ENCODE data around the gene ABTB1.

ABTB1 gene

DNA sequence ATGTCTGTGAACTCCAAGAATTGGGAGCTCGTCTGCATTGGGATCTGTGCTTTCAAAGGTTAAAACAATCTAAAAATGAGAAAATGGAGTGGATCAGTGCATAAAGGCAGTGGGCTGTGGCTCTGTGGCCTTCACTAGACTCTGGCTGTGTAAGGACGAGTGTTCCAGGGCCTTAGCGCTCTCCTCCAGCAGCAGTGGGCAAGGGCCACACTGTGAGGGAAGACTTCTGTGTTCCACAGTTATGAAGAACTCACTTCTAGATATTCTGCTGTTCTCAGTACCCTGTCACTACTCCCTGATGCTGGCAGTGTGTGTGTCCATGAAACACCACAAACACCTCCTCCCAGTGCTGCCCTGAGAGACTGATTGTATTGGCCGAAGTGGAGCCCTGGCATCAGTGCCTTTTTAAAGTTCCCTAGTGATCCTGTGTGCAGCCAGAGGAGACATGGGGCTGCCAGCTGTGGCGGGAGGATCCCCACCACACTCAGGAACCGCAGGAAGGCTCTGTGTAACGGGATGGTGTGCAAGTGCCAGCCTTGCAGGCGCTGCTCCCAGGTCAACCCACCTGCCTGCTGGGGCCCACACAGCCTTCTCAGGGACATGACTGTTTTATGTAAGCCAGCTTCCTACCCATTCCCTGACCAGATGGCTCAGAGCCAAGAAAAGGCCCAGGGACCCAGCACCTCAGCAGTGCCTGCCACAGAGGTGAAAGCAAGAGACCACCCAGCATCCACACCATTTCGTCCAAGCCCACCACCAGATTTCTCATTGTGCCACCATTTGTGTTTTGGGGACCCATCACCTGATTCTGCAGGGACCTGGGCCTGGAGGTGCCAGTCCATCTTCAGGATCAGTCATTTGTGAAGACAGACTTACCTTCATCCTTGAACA is 40.4 kb downstream of the ABTB1 start:
- H3K9me3 ChIP-seq (replicated peaks in 1 of 2; ENCODE audit: control insufficient read depth in 2 of 2, insufficient read depth in 1 of 2, low read depth in 1 of 2, low read length in 2 of 2): no peaks in the 10 kb centered on the region
- H3K79me1 ChIP-seq (ENCODE audit: low read depth, low read length): no peaks in the 10 kb centered on the region
- peak overlapping the region; percentile 69 for H2AK5ac ChIP-seq (ENCODE audit: low read depth, low read length)
- H3K27ac ChIP-seq (replicated peaks; ENCODE audit: low read length): no peak overlapping the region
- peak overlapping the region; percentile 32 for H2BK15ac ChIP-seq (ENCODE audit: low read length)
- no peak overlapping the region for H3K14ac ChIP-seq (ENCODE audit: low read length)
- no peak overlapping the region for H3K23ac ChIP-seq (ENCODE audit: low read depth, low read length, poor library complexity)
- WGBS, 2 donors (ENCODE audit: extremely low coverage in 2 of 2, insufficient read length in 2 of 2, insufficient replicate concordance in 1 of 2): no CpG with 5 or more reads among the region's 9 CpGs
- no peak overlapping the region for H3K4me3 ChIP-seq (ENCODE audit: low read length in 2 of 2)
- peaks cover 2 to 12% of the 10 kb centered on the region in 2 donors for H3K4me1 ChIP-seq (ENCODE audit: control insufficient read depth in 2 of 2, insufficient read depth in 1 of 2, low read depth in 1 of 2, low read length in 2 of 2)
- H4K8ac ChIP-seq (ENCODE audit: low read depth, low read length): no peak overlapping the region
- H3K9ac ChIP-seq (ENCODE audit: low read depth, low read length, poor library complexity): no peak overlapping the region
- DNase-seq (ENCODE audit: low spot score): no peak
- H3K4ac ChIP-seq (ENCODE audit: low read length): no peak overlapping the region
- peak overlapping the region; percentile 4 for H2BK5ac ChIP-seq (ENCODE audit: low read length)
- no peak overlapping the region for H4K91ac ChIP-seq (ENCODE audit: low read depth, low read length, poor library complexity)
- peaks cover 0 to 14% (median 0%) of the 10 kb centered on the region in 3 experiments for H3K27me3 ChIP-seq (ENCODE audit: control insufficient read depth in 3 of 3, insufficient read depth in 3 of 3, low read depth in 1 of 3, low read length in 3 of 3)
- no peak overlapping the region for H3K4me2 ChIP-seq (ENCODE audit: insufficient read depth, low read length, poor library complexity, severe bottlenecking)
- peak overlapping the region; percentile 25 for H2BK12ac ChIP-seq (ENCODE audit: low read length)
- no peaks in the 10 kb centered on the region for H3K36me3 ChIP-seq (replicated peaks in 1 of 2; ENCODE audit: control insufficient read depth in 2 of 2, insufficient read depth in 2 of 2, low read length in 2 of 2)
- peak overlapping the region; percentile 46 for H3K18ac ChIP-seq (ENCODE audit: low read length)
- H2BK120ac ChIP-seq (ENCODE audit: low read depth, low read length): no peak overlapping the region
- no peak overlapping the region for H2AFZ ChIP-seq (ENCODE audit: low read length)

DNA sequence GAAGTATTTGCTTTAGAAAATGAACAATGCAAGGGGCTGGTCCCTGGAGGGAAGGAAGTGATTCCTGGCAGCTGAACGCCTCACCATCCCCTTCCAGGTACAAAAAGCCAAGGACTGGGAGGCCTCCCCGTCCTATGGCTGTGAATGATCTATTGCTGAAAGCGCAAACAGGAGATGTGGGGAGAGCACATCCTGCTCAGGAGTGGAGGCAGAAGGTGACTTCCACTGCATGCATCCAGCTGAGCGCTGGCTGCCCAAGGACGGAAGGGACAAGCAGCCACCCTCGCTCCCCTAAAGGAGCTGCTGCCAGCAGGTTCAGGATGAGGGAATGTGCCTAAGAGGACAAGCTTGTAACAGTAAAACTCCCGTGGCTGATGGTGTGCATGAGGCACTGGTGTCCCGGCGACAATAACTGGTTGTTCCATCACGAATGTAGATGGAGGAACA is 41.4 kb downstream of the ABTB1 start:
- peak overlapping the region; percentile 80 for H2AFZ ChIP-seq (ENCODE audit: low read length)
- H3K9me3 ChIP-seq (replicated peaks in 1 of 2; ENCODE audit: control insufficient read depth in 2 of 2, insufficient read depth in 1 of 2, low read depth in 1 of 2, low read length in 2 of 2): no peaks in the 10 kb centered on the region
- H3K14ac ChIP-seq (ENCODE audit: low read length): no peak overlapping the region
- peak overlapping the region; percentile 14 for H2BK12ac ChIP-seq (ENCODE audit: low read length)
- no peak overlapping the region for H3K4me2 ChIP-seq (ENCODE audit: insufficient read depth, low read length, poor library complexity, severe bottlenecking)
- H3K36me3 ChIP-seq (replicated peaks in 1 of 2; ENCODE audit: control insufficient read depth in 2 of 2, insufficient read depth in 2 of 2, low read length in 2 of 2): no peaks in the 10 kb centered on the region
- no peaks in the 10 kb centered on the region for H3K79me1 ChIP-seq (ENCODE audit: low read depth, low read length)
- no peak overlapping the region for H3K23ac ChIP-seq (ENCODE audit: low read depth, low read length, poor library complexity)
- H2BK120ac ChIP-seq (ENCODE audit: low read depth, low read length): no peak overlapping the region
- no peak overlapping the region for H3K4ac ChIP-seq (ENCODE audit: low read length)
- no CpG with 5 or more reads among the region's 10 CpGs for WGBS, 2 donors (ENCODE audit: extremely low coverage in 2 of 2, insufficient read length in 2 of 2, insufficient replicate concordance in 1 of 2)
- no peak for DNase-seq (ENCODE audit: low spot score)
- no peak overlapping the region for H3K9ac ChIP-seq (ENCODE audit: low read depth, low read length, poor library complexity)
- no peak overlapping the region for H4K8ac ChIP-seq (ENCODE audit: low read depth, low read length)
- peak overlapping the region; percentile 35 for H3K27ac ChIP-seq (replicated peaks; ENCODE audit: low read length)
- H2AK5ac ChIP-seq (ENCODE audit: low read depth, low read length): no peak overlapping the region
- no peak overlapping the region for H4K91ac ChIP-seq (ENCODE audit: low read depth, low read length, poor library complexity)
- H3K27me3 ChIP-seq (ENCODE audit: control insufficient read depth in 3 of 3, insufficient read depth in 3 of 3, low read depth in 1 of 3, low read length in 3 of 3): peaks cover 0 to 20% (median 0%) of the 10 kb centered on the region in 3 experiments
- no peak overlapping the region for H2BK5ac ChIP-seq (ENCODE audit: low read length)
- peak overlapping the region; percentile 29 for H3K18ac ChIP-seq (ENCODE audit: low read length)
- peaks cover 2 to 13% of the 10 kb centered on the region in 2 donors for H3K4me1 ChIP-seq (ENCODE audit: control insufficient read depth in 2 of 2, insufficient read depth in 1 of 2, low read depth in 1 of 2, low read length in 2 of 2)
- H2BK15ac ChIP-seq (ENCODE audit: low read length): peak overlapping the region; percentile 8
- H3K4me3 ChIP-seq (ENCODE audit: low read length in 2 of 2): peak overlapping the region in 1 of 2 donors; percentile 27

DNA sequence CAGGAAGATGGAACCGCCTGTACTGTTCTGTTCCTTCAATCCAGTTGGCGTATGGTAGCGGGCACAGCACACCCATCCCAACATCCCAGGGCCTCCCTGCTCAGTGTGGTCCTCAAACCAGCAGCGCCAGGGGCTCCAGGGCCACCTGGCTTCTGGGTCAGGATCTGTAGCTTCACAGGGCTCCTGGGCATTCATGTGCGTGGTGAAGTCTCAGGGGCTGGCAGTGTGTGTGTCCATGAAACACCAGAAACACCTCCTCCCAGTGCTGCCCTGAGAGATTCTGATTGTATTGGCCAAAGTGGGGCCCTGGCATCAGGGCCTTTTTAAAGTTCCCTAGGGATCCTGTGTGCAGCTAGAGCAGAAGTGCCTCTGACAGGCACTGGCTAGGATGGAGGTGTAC is 42.1 kb downstream of the ABTB1 start:
- H3K27ac ChIP-seq (replicated peaks; ENCODE audit: low read length): no peak overlapping the region

DNA sequence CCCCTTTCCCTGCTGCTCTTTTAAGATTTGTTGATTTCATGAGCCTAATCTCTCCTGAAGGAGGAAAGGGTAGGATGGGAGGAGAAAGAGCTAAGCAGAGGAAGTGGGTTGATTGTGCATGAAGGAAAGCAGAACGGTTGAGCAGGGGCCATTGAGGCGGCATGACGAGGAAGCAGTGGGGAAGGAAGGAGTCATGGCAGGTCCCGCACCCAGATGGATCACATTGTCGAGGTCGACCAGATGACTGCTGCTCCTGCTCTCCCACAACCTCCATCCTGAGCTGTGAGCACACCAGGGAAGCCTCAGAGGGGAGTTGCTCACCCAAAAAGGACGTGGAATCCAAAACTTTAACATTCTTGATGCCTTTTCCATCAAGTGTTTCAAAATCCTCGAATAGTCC is 42.8 kb downstream of the ABTB1 start:
- Histone ChIP-seq H3K9ac (ENCODE audit: low read depth, low read length, poor library complexity) (no peak overlapping the region), H3K4me3 (ENCODE audit: low read length in 2 of 2) (no peak overlapping the region), H2AK5ac (ENCODE audit: low read depth, low read length) (no peak overlapping the region), H2BK15ac (ENCODE audit: low read length) (no peak overlapping the region), H2BK120ac (ENCODE audit: low read depth, low read length) (no peak overlapping the region), H3K79me1 (ENCODE audit: low read depth, low read length) (no peaks in the 10 kb centered on the region), H3K18ac (ENCODE audit: low read length) (peak overlapping the region; percentile 15), H3K4me1 (ENCODE audit: control insufficient read depth in 2 of 2, insufficient read depth in 1 of 2, low read depth in 1 of 2, low read length in 2 of 2) (peaks cover 2 to 13% of the 10 kb centered on the region in 2 donors), H3K14ac (ENCODE audit: low read length) (no peak overlapping the region), H2BK12ac (ENCODE audit: low read length) (no peak overlapping the region), H3K4me2 (ENCODE audit: insufficient read depth, low read length, poor library complexity, severe bottlenecking) (no peak overlapping the region), H2AFZ (ENCODE audit: low read length) (no peak overlapping the region), H3K27me3 (ENCODE audit: control insufficient read depth in 3 of 3, insufficient read depth in 3 of 3, low read depth in 1 of 3, low read length in 3 of 3) (peaks cover 0 to 22% (median 0%) of the 10 kb centered on the region in 3 experiments), H4K91ac (ENCODE audit: low read depth, low read length, poor library complexity) (no peak overlapping the region), H3K27ac (replicated peaks; ENCODE audit: low read length) (no peak overlapping the region), H3K9me3 (replicated peaks in 1 of 2; ENCODE audit: control insufficient read depth in 2 of 2, insufficient read depth in 1 of 2, low read depth in 1 of 2, low read length in 2 of 2) (no peaks in the 10 kb centered on the region), H4K8ac (ENCODE audit: low read depth, low read length) (no peak overlapping the region), H2BK5ac (ENCODE audit: low read length) (no peak overlapping the region), H3K36me3 (replicated peaks in 1 of 2; ENCODE audit: control insufficient read depth in 2 of 2, insufficient read depth in 2 of 2, low read length in 2 of 2) (no peaks in the 10 kb centered on the region), H3K23ac (ENCODE audit: low read depth, low read length, poor library complexity) (no peak overlapping the region), H3K4ac (ENCODE audit: low read length) (no peak overlapping the region)
- no CpG with 5 or more reads among the region's 8 CpGs for WGBS, 2 donors (ENCODE audit: extremely low coverage in 2 of 2, insufficient read length in 2 of 2, insufficient replicate concordance in 1 of 2)
- no peak for DNase-seq (ENCODE audit: low spot score)

More for the DNA sequence above, 42.1 kb downstream of the ABTB1 start:
- no peak overlapping the region for H3K4me2 ChIP-seq (ENCODE audit: insufficient read depth, low read length, poor library complexity, severe bottlenecking)
- H3K9ac ChIP-seq (ENCODE audit: low read depth, low read length, poor library complexity): no peak overlapping the region
- no peak overlapping the region for H3K4me3 ChIP-seq (ENCODE audit: low read length in 2 of 2)
- no peak overlapping the region for H2BK5ac ChIP-seq (ENCODE audit: low read length)
- WGBS, 2 donors (ENCODE audit: extremely low coverage in 2 of 2, insufficient read length in 2 of 2, insufficient replicate concordance in 1 of 2): no CpG with 5 or more reads among the region's 5 CpGs
- no peak overlapping the region for H3K23ac ChIP-seq (ENCODE audit: low read depth, low read length, poor library complexity)
- no peak overlapping the region for H2BK12ac ChIP-seq (ENCODE audit: low read length)
- H2AFZ ChIP-seq (ENCODE audit: low read length): no peak overlapping the region
- no peak overlapping the region for H2BK120ac ChIP-seq (ENCODE audit: low read depth, low read length)
- H3K18ac ChIP-seq (ENCODE audit: low read length): no peak overlapping the region
- H3K4me1 ChIP-seq (ENCODE audit: control insufficient read depth in 2 of 2, insufficient read depth in 1 of 2, low read depth in 1 of 2, low read length in 2 of 2): peaks cover 2 to 13% of the 10 kb centered on the region in 2 donors
- H3K4ac ChIP-seq (ENCODE audit: low read length): no peak overlapping the region
- peaks cover 0 to 22% (median 0%) of the 10 kb centered on the region in 3 experiments for H3K27me3 ChIP-seq (ENCODE audit: control insufficient read depth in 3 of 3, insufficient read depth in 3 of 3, low read depth in 1 of 3, low read length in 3 of 3)
- DNase-seq (ENCODE audit: low spot score): no peak
- no peak overlapping the region for H3K14ac ChIP-seq (ENCODE audit: low read length)
- no peak overlapping the region for H2BK15ac ChIP-seq (ENCODE audit: low read length)
- no peaks in the 10 kb centered on the region for H3K36me3 ChIP-seq (replicated peaks in 1 of 2; ENCODE audit: control insufficient read depth in 2 of 2, insufficient read depth in 2 of 2, low read length in 2 of 2)
- no peak overlapping the region for H4K8ac ChIP-seq (ENCODE audit: low read depth, low read length)
- H2AK5ac ChIP-seq (ENCODE audit: low read depth, low read length): no peak overlapping the region
- no peaks in the 10 kb centered on the region for H3K79me1 ChIP-seq (ENCODE audit: low read depth, low read length)
- no peak overlapping the region for H4K91ac ChIP-seq (ENCODE audit: low read depth, low read length, poor library complexity)
- no peaks in the 10 kb centered on the region for H3K9me3 ChIP-seq (replicated peaks in 1 of 2; ENCODE audit: control insufficient read depth in 2 of 2, insufficient read depth in 1 of 2, low read depth in 1 of 2, low read length in 2 of 2)
